Tibial nerve (tissue), 4 donors: ENCODE results near the gene LIN9. TPM values are rescaled to one million over a fixed set of nuclear protein-coding genes. Genes with fewer than 3 reads are reported as not detected.
"Not testable (repeated sequence)": the region's sequence is repeated elsewhere in the genome, so short reads cannot be mapped to it uniquely, and the experiment has no call there.

ENCODE experiments used
- DNase-seq, 2 donors: peaks; one replicate each; pipeline ENCODE4 v3.0.0-alpha.2; 2019; ENCODE audit warnings: low spot score in 2 of 2
- H3K27ac ChIP-seq, 4 donors: fragments of 200-600 bp; sonication (generic) in 3 of 4; one replicate each; pipeline ENCODE4 v1.5.1; 2017 to 2019; ENCODE audit warnings: mild to moderate bottlenecking in 1 of 4
- H3K27me3 ChIP-seq, 2 donors: fragments of 200-600 bp; sonication (generic) in 1 of 2; one replicate each; pipeline versions ENCODE4 v1.5.1 to v1.6.0; 2017 to 2019
- H3K36me3 ChIP-seq, 3 donors: fragments of 200-600 bp; sonication (generic); one replicate each; pipeline ENCODE4 v1.5.1; 2018 to 2019
- H3K4me1 ChIP-seq, 4 donors: fragments of 200-600 bp; sonication (generic) in 3 of 4; one replicate each; pipeline ENCODE4 v1.5.1; 2017 to 2019
- H3K4me3 ChIP-seq, 4 donors: fragments of 200-600 bp; sonication (generic) in 3 of 4; one replicate each; pipeline ENCODE4 v1.5.1; 2017 to 2019; ENCODE audit warnings: mild to moderate bottlenecking in 1 of 4, moderate library complexity in 1 of 4
- H3K9me3 ChIP-seq, 4 donors: fragments of 200-600 bp; sonication (generic) in 3 of 4; one replicate each; pipeline ENCODE4 v1.5.1; 2017 to 2019
- EP300 ChIP-seq, 2 donors: sonication (generic); formaldehyde crosslinking; IDR thresholded peaks; one replicate each; pipeline ENCODE4 v1.6.1; 2017; ENCODE audit warnings: antibody characterized with exemption in 2 of 2, mild to moderate bottlenecking in 1 of 2
- POLR2A ChIP-seq, 2 donors: fragments of 450-650 bp; IDR thresholded peaks; one replicate each; pipeline ENCODE4 v1.6.1; 2017; ENCODE audit warnings: antibody characterized with exemption in 2 of 2, mild to moderate bottlenecking in 2 of 2, moderate library complexity in 2 of 2
- WGBS, 2 donors: methylation state at CpG; one replicate each; pipeline ENCODE4 v1.1.5; 2018; 5-methylcytosine and 5-hydroxymethylcytosine counted together
- total RNA-seq, 4 donors: library from RNA; depleted of rRNA; stranded (reverse); fragments of >200 nt; gene quantifications; one replicate each; pipeline ENCODE4 v1.1.0, GENCODE V29; 2016
- TF ChIP-seq, protein P1 (sequence below), 5 experiments: fragments of 200-600 bp in 3 of 5; fragments of 450-650 bp in 2 of 5; sonication (generic) in 3 of 5; IDR thresholded peaks; one replicate each; pipeline ENCODE4 v1.5.1; 2016 to 2019; ENCODE audit warnings: antibody characterized with exemption in 5 of 5, mild to moderate bottlenecking in 3 of 5, moderate library complexity in 2 of 5

LIN9 gene
- total RNA-seq, 4 donors from 2014 or later = 1.3 to 2.4 (median 2.2) TPM

DNA sequence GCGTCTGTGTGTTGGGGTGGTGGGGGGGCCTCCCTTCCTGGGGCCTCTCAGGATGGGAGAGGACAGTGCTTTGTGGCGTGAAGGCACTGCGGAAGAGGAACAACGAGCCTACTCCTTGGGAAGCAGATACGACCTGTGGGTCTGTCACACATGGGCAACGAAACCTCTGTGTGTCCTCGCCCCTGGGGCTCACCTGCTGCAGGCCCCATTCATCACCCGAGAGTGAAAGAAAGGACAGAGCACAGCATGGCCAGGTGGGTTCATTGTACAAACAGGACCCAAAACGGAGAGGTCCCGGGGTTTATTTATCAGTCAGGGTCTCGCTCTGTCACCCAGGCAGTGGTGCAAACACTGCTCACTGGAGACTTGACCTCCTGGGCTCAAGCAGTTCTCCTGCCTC is 40.1 kb upstream of the LIN9 start:
- Histone ChIP-seq H3K27me3 (no peaks in the 10 kb centered on the region), H3K9me3 (no peaks in the 10 kb centered on the region), H3K4me1 (peaks cover 0 to 11% (median 3%) of the 10 kb centered on the region in 4 donors), H3K27ac (no peak overlapping the region), H3K36me3 (no peaks in the 10 kb centered on the region), H3K4me3 (no peak overlapping the region)
- TF ChIP-seq, protein P1, sequence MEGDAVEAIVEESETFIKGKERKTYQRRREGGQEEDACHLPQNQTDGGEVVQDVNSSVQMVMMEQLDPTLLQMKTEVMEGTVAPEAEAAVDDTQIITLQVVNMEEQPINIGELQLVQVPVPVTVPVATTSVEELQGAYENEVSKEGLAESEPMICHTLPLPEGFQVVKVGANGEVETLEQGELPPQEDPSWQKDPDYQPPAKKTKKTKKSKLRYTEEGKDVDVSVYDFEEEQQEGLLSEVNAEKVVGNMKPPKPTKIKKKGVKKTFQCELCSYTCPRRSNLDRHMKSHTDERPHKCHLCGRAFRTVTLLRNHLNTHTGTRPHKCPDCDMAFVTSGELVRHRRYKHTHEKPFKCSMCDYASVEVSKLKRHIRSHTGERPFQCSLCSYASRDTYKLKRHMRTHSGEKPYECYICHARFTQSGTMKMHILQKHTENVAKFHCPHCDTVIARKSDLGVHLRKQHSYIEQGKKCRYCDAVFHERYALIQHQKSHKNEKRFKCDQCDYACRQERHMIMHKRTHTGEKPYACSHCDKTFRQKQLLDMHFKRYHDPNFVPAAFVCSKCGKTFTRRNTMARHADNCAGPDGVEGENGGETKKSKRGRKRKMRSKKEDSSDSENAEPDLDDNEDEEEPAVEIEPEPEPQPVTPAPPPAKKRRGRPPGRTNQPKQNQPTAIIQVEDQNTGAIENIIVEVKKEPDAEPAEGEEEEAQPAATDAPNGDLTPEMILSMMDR (IDR thresholded peaks at IDR 0.05) = no peak
- TF ChIP-seq EP300 (IDR thresholded peaks at IDR 0.05) (no peak), POLR2A (IDR thresholded peaks at IDR 0.05) (no peak)
- WGBS, 2 donors = 88 to 91% methylated on average over 11 of the region's 11 CpGs
- DNase-seq = no peak

GRCh38 chr1:226344441-226345259 is 35.7 kb upstream of the LIN9 start:
- Histone ChIP-seq H3K27ac (no peak overlapping the region), H3K27me3 (no peaks in the 10 kb centered on the region), H3K36me3 (no peaks in the 10 kb centered on the region), H3K9me3 (peaks cover 0 to 14% (median 0%) of the 10 kb centered on the region in 4 donors), H3K4me3 (no peak overlapping the region), H3K4me1 (peaks cover 0 to under 1% (median under 1%) of the 10 kb centered on the region in 4 donors)
- TF ChIP-seq, protein P1 (IDR thresholded peaks at IDR 0.05) = no peak
- TF ChIP-seq EP300 (IDR thresholded peaks at IDR 0.05) (no peak), POLR2A (IDR thresholded peaks at IDR 0.05) (no peak)
- 74 to 77% methylated on average over 8 of the region's 8 CpGs for WGBS, 2 donors
- DNase-seq = no peak

- DNase-seq = no peak
- WGBS, 2 donors = 64 to 84% methylated on average over 2 of the region's 2 CpGs
- Histone ChIP-seq H3K36me3 (no peaks in the 10 kb centered on the region), H3K4me3 (no peak overlapping the region), H3K27me3 (no peaks in the 10 kb centered on the region), H3K9me3 (peaks cover 0 to 14% (median 0%) of the 10 kb centered on the region in 4 donors), H3K27ac (no peak overlapping the region), H3K4me1 (no peaks in the 10 kb centered on the region)
- TF ChIP-seq EP300 (IDR thresholded peaks at IDR 0.05) (no peak), POLR2A (IDR thresholded peaks at IDR 0.05) (no peak)
Measured at GRCh38 chr1:226342656-226343055, 33.7 kb upstream of the LIN9 start.

DNA sequence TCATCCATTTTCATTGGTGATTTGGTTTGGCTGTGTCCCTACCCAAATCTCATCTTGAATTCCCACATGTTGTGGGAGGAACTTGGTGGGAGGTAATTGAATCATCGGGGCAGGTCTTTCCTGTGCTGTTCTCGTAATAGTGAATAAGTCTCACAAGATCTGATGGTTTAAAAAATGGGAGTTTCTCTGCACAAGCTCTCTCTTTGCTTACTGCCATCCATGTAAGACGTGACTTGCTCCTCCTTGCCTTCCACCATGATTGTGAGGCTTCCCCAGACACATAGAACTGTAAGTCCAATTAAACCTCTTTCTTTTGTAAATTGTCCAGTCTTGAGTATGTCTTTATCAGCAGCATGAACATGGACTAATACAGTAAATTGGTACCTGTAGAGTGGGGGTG is 31.1 kb upstream of the LIN9 start:
- not testable (repeated sequence) for DNase-seq, H3K36me3 ChIP-seq, H3K4me3 ChIP-seq, H3K27me3 ChIP-seq, H3K27ac ChIP-seq, H3K4me1 ChIP-seq
- 89 to 94% methylated on average over 3 of the region's 3 CpGs for WGBS, 2 donors
- peaks cover 0 to 14% (median 0%) of the 10 kb centered on the region in 4 donors for H3K9me3 ChIP-seq

- no peak overlapping the region for H3K4me3 ChIP-seq
- no peak overlapping the region for H3K27ac ChIP-seq
- TF ChIP-seq, protein P1 (IDR thresholded peaks at IDR 0.05) = no peak
- TF ChIP-seq POLR2A (IDR thresholded peaks at IDR 0.05) (no peak), EP300 (IDR thresholded peaks at IDR 0.05) (no peak)
- H3K4me1 ChIP-seq = peaks cover 0 to 7% (median 0%) of the 10 kb centered on the region in 4 donors
- no peak for DNase-seq
- H3K27me3 ChIP-seq = no peaks in the 10 kb centered on the region
- peaks cover 0 to 14% (median 0%) of the 10 kb centered on the region in 4 donors for H3K9me3 ChIP-seq
- no peaks in the 10 kb centered on the region for H3K36me3 ChIP-seq
- 52 to 54% methylated on average over 8 of the region's 8 CpGs for WGBS, 2 donors
Measured at GRCh38 chr1:226337276-226337875, 28.4 kb upstream of the LIN9 start.

- WGBS, 2 donors = 63 to 64% methylated on average over 1 of the region's 1 CpG
- TF ChIP-seq EP300 (IDR thresholded peaks at IDR 0.05) = no peak
- no peak for TF ChIP-seq POLR2A (IDR thresholded peaks at IDR 0.05)
- TF ChIP-seq, protein P1 (IDR thresholded peaks at IDR 0.05) = no peak
- H3K4me1 ChIP-seq = peaks cover 0 to 7% (median 0%) of the 10 kb centered on the region in 4 donors
- DNase-seq = no peak
- H3K4me3 ChIP-seq = no peak overlapping the region
- peaks cover 0 to 7% (median 0%) of the 10 kb centered on the region in 4 donors for H3K9me3 ChIP-seq
- no peaks in the 10 kb centered on the region for H3K36me3 ChIP-seq
- H3K27ac ChIP-seq = no peak overlapping the region
- H3K27me3 ChIP-seq = no peaks in the 10 kb centered on the region
Measured at GRCh38 chr1:226335661-226336060, 26.7 kb upstream of the LIN9 start.
